ENCODE measurements around the gene GCLC. TPM values are rescaled to one million over a fixed set of nuclear protein-coding genes. Genes with fewer than 3 reads are reported as not detected.

Gene GCLC
- total RNA-seq, 1 donor from 2014 or later: 31.6 TPM

- H3K4me3 Mint-ChIP-seq (ENCODE audit: unreplicated experiment): peak overlapping the region; percentile 51
- no peaks in the 10 kb centered on the region for H3K36me3 Mint-ChIP-seq (ENCODE audit: low read depth, unreplicated experiment)
- TF ChIP-seq, protein P1, sequence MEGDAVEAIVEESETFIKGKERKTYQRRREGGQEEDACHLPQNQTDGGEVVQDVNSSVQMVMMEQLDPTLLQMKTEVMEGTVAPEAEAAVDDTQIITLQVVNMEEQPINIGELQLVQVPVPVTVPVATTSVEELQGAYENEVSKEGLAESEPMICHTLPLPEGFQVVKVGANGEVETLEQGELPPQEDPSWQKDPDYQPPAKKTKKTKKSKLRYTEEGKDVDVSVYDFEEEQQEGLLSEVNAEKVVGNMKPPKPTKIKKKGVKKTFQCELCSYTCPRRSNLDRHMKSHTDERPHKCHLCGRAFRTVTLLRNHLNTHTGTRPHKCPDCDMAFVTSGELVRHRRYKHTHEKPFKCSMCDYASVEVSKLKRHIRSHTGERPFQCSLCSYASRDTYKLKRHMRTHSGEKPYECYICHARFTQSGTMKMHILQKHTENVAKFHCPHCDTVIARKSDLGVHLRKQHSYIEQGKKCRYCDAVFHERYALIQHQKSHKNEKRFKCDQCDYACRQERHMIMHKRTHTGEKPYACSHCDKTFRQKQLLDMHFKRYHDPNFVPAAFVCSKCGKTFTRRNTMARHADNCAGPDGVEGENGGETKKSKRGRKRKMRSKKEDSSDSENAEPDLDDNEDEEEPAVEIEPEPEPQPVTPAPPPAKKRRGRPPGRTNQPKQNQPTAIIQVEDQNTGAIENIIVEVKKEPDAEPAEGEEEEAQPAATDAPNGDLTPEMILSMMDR (IDR thresholded peaks at IDR 0.05; ENCODE audit: insufficient read depth, low read depth, low read length): no peak
- TF ChIP-seq EZH2 (IDR thresholded peaks at IDR 0.05; ENCODE audit: insufficient read depth, low read length): no peak
- no peak overlapping the region for H3K4me3 ChIP-seq (ENCODE audit: insufficient read depth, low read depth, low read length)
- H3K4me1 ChIP-seq (ENCODE audit: insufficient read depth, low read length): peaks cover 11% of the 10 kb centered on the region
- H3K9me3 Mint-ChIP-seq (ENCODE audit: unreplicated experiment): no peaks in the 10 kb centered on the region
- H3K4me1 Mint-ChIP-seq (ENCODE audit: low read depth, unreplicated experiment): peaks cover 57% of the 10 kb centered on the region
- FAIRE-seq (no peak), DNase-seq (ENCODE audit: low read depth) (peak; percentile 56)
- H3K9ac ChIP-seq (ENCODE audit: low read length): no peak overlapping the region
- H3K36me3 ChIP-seq (ENCODE audit: insufficient read depth, low read length): no peaks in the 10 kb centered on the region
- H3K27me3 Mint-ChIP-seq (ENCODE audit: low read depth, unreplicated experiment): no peaks in the 10 kb centered on the region
- no peak overlapping the region for H3K27ac ChIP-seq (ENCODE audit: low read depth, low read length)
- no peaks in the 10 kb centered on the region for H4K20me1 ChIP-seq (ENCODE audit: insufficient read depth, low read length)
- H2AFZ ChIP-seq (ENCODE audit: low read depth, low read length): no peak overlapping the region
- H3K27me3 ChIP-seq (ENCODE audit: insufficient read depth, low read length): no peaks in the 10 kb centered on the region
- H3K4me2 ChIP-seq (ENCODE audit: low read length): peak overlapping the region; percentile 47
- H3K79me2 ChIP-seq (ENCODE audit: insufficient read depth, low read length): peaks cover 35% of the 10 kb centered on the region
- no peaks in the 10 kb centered on the region for H3K9me3 ChIP-seq (ENCODE audit: insufficient read depth, low read depth, low read length)
- H3K27ac Mint-ChIP-seq (ENCODE audit: unreplicated experiment): peak overlapping the region; percentile 92
These were observed 14.6 kb downstream of the GCLC start for GRCh38 chr6:53530346-53530745.

DNA sequence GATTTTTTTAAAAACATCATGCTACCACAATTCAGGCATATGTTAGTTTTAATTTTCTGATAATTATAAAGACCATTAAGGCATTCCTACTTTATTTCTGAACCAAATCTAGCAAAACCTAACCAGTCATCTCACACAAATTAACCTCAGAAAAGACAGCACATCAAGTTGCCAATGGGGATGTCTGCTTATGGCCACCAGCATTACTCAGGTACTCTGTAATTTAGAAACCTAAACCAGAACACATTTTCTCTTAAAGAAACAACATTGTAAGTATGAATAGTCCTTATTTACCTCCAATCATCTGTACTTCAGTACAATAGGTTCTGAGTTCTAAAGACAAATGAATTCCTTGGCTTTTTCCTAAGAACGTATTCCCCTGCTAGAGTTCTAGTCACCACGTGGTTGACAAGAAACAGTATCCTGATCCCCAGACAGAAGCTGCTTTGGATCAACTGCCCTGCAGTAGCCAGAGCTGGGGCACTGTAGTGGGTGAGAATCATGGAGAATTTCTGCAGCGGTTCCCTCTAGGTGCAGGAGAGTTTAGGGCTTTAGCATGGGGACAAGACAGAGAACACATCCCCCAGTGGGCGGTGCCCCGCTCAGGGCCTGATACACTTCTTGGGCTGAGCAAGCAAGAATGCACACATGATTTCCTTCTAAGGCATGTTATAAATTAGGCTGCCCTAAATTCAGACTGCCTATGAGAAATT lies 15.4 kb downstream of the GCLC start:
- TF ChIP-seq, protein P1 (IDR thresholded peaks at IDR 0.05; ENCODE audit: insufficient read depth, low read depth, low read length): no peak
- no peak for TF ChIP-seq EZH2 (IDR thresholded peaks at IDR 0.05; ENCODE audit: insufficient read depth, low read length)
- no peaks in the 10 kb centered on the region for H3K27me3 ChIP-seq (ENCODE audit: insufficient read depth, low read length)
- H3K27ac ChIP-seq (ENCODE audit: low read depth, low read length): no peak overlapping the region
- FAIRE-seq (no peak), DNase-seq (ENCODE audit: low read depth) (no peak)
- H3K4me3 ChIP-seq (ENCODE audit: insufficient read depth, low read depth, low read length): no peak overlapping the region
- peak overlapping the region; percentile 92 for H3K27ac Mint-ChIP-seq (ENCODE audit: unreplicated experiment)
- H3K36me3 ChIP-seq (ENCODE audit: insufficient read depth, low read length): no peaks in the 10 kb centered on the region
- H3K36me3 Mint-ChIP-seq (ENCODE audit: low read depth, unreplicated experiment): no peaks in the 10 kb centered on the region
- no peak overlapping the region for H3K9ac ChIP-seq (ENCODE audit: low read length)
- no peak overlapping the region for H2AFZ ChIP-seq (ENCODE audit: low read depth, low read length)
- H3K79me2 ChIP-seq (ENCODE audit: insufficient read depth, low read length): peaks cover 34% of the 10 kb centered on the region
- H3K4me2 ChIP-seq (ENCODE audit: low read length): no peak overlapping the region
- no peak overlapping the region for H3K4me3 Mint-ChIP-seq (ENCODE audit: unreplicated experiment)
- no peaks in the 10 kb centered on the region for H3K9me3 Mint-ChIP-seq (ENCODE audit: unreplicated experiment)
- H3K9me3 ChIP-seq (ENCODE audit: insufficient read depth, low read depth, low read length): no peaks in the 10 kb centered on the region
- H4K20me1 ChIP-seq (ENCODE audit: insufficient read depth, low read length): no peaks in the 10 kb centered on the region
- H3K4me1 ChIP-seq (ENCODE audit: insufficient read depth, low read length): peaks cover 17% of the 10 kb centered on the region
- H3K4me1 Mint-ChIP-seq (ENCODE audit: low read depth, unreplicated experiment): peaks cover 65% of the 10 kb centered on the region
- H3K27me3 Mint-ChIP-seq (ENCODE audit: low read depth, unreplicated experiment): no peaks in the 10 kb centered on the region

DNA sequence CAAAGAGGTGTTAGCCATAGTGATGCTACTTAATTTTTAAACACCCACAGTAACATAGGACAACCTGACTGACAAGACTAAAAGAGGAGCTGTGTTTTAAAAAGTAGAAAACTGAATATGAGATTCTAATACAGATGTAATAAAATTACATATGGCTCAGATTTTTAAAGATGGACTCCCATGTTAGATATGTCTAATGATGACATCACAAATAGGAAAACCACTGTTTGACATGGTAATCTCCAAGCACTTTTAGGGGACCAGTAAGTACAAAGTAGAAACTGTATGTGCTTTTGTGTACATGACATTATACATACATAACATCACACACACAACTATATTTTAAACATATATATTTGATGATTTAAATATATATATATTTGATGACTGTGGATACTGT lies 16.8 kb downstream of the GCLC start:
- H3K27ac Mint-ChIP-seq (ENCODE audit: unreplicated experiment): no peak overlapping the region
- TF ChIP-seq EZH2 (IDR thresholded peaks at IDR 0.05; ENCODE audit: insufficient read depth, low read length): no peak
- TF ChIP-seq, protein P1 (IDR thresholded peaks at IDR 0.05; ENCODE audit: insufficient read depth, low read depth, low read length): no peak

More for the DNA sequence above, 16.8 kb downstream of the GCLC start:
- H3K36me3 ChIP-seq (ENCODE audit: insufficient read depth, low read length): no peaks in the 10 kb centered on the region
- peaks cover 29% of the 10 kb centered on the region for H3K4me1 ChIP-seq (ENCODE audit: insufficient read depth, low read length)
- no peak overlapping the region for H3K9ac ChIP-seq (ENCODE audit: low read length)
- peaks cover 34% of the 10 kb centered on the region for H3K79me2 ChIP-seq (ENCODE audit: insufficient read depth, low read length)
- no peak overlapping the region for H3K27ac ChIP-seq (ENCODE audit: low read depth, low read length)
- no peak overlapping the region for H3K4me2 ChIP-seq (ENCODE audit: low read length)
- no peak for FAIRE-seq
- no peaks in the 10 kb centered on the region for H4K20me1 ChIP-seq (ENCODE audit: insufficient read depth, low read length)
- no peak for DNase-seq (ENCODE audit: low read depth)
- H3K27me3 Mint-ChIP-seq (ENCODE audit: low read depth, unreplicated experiment): no peaks in the 10 kb centered on the region
- H2AFZ ChIP-seq (ENCODE audit: low read depth, low read length): no peak overlapping the region
- peaks cover 76% of the 10 kb centered on the region for H3K4me1 Mint-ChIP-seq (ENCODE audit: low read depth, unreplicated experiment)
- no peaks in the 10 kb centered on the region for H3K36me3 Mint-ChIP-seq (ENCODE audit: low read depth, unreplicated experiment)
- H3K9me3 ChIP-seq (ENCODE audit: insufficient read depth, low read depth, low read length): no peaks in the 10 kb centered on the region
- no peaks in the 10 kb centered on the region for H3K27me3 ChIP-seq (ENCODE audit: insufficient read depth, low read length)
- no peaks in the 10 kb centered on the region for H3K9me3 Mint-ChIP-seq (ENCODE audit: unreplicated experiment)
- no peak overlapping the region for H3K4me3 ChIP-seq (ENCODE audit: insufficient read depth, low read depth, low read length)
- no peak overlapping the region for H3K4me3 Mint-ChIP-seq (ENCODE audit: unreplicated experiment)
